Keratinocyte (primary cell): ENCODE measurements around the gene ICOS. TPM values are rescaled to one million over a fixed set of nuclear protein-coding genes. Genes with fewer than 3 reads are reported as not detected.

Experiments
- DNase-seq: peaks from one replicate; pipeline ENCODE4 v3.0.0-alpha.2; 2011; ENCODE audit warnings: low read depth, missing footprints, low spot score
- FAIRE-seq: peaks from 2 replicates; lab custom pipeline; 2011; peaks lifted over from hg19 to GRCh38; lab: Jason Lieb, UNC
- H2AFZ ChIP-seq: 2 replicates; pipeline ENCODE4 v1.6.0; 2012; ENCODE audit warnings: low read length, control low read depth, inconsistent platforms; ENCODE audit not compliant: control insufficient read depth
- H3K27ac ChIP-seq: 2 replicates; pipeline ENCODE4 v1.5.1; 2011; ENCODE audit warnings: low read length; ENCODE audit not compliant: control insufficient read depth, insufficient read depth
- H3K27me3 ChIP-seq: 3 replicates; pipeline ENCODE4 v1.6.0; 2011; ENCODE audit warnings: low read length; ENCODE audit not compliant: control insufficient read depth, insufficient read depth; ENCODE audit errors: extremely low read depth
- H3K36me3 ChIP-seq, 2 experiments: 2 replicates in 1 of 2; 3 replicates in 1 of 2; pipeline ENCODE4 v1.5.1; 2011; ENCODE audit warnings: low read length in 2 of 2, mild to moderate bottlenecking in 1 of 2; ENCODE audit not compliant: control insufficient read depth in 2 of 2, insufficient read depth in 2 of 2; ENCODE audit errors: extremely low read depth in 1 of 2
- H3K4me1 ChIP-seq: 3 replicates; pipeline ENCODE4 v1.5.1; 2011; ENCODE audit warnings: low read length; ENCODE audit not compliant: control insufficient read depth, insufficient read depth; ENCODE audit errors: extremely low read depth
- H3K4me2 ChIP-seq: 3 replicates; pipeline ENCODE4 v1.6.0; 2011; ENCODE audit warnings: low read depth, low read length; ENCODE audit not compliant: control insufficient read depth, insufficient read depth; ENCODE audit errors: extremely low read depth
- H3K4me3 ChIP-seq, 3 experiments: fragments of 200-600 bp in 1 of 3; sonication (generic) in 1 of 3; 2 replicates in 2 of 3; 3 replicates in 1 of 3; pipeline ENCODE4 v1.5.1; 2011 to 2016; ENCODE audit warnings: low read length in 3 of 3, mild to moderate bottlenecking in 3 of 3, control low read depth in 2 of 3, inconsistent platforms in 1 of 3, low read depth in 1 of 3, mixed read lengths in 1 of 3, mixed run types in 1 of 3, moderate library complexity in 1 of 3; ENCODE audit not compliant: control insufficient read depth in 2 of 3, insufficient read depth in 2 of 3; ENCODE audit errors: extremely low read depth in 1 of 3
- H3K79me2 ChIP-seq: 2 replicates; pipeline ENCODE4 v1.6.0; 2012; ENCODE audit warnings: low read length; ENCODE audit not compliant: control insufficient read depth, insufficient read depth
- H3K9ac ChIP-seq: 3 replicates; pipeline ENCODE4 v1.6.0; 2011; ENCODE audit warnings: low read length; ENCODE audit not compliant: control insufficient read depth, insufficient read depth; ENCODE audit errors: extremely low read depth
- H3K9me1 ChIP-seq: 3 replicates; pipeline ENCODE4 v1.6.0; 2011; ENCODE audit warnings: low read length; ENCODE audit not compliant: control insufficient read depth, insufficient read depth; ENCODE audit errors: extremely low read depth
- H3K9me3 ChIP-seq: 2 replicates; pipeline ENCODE4 v1.5.1; 2012; ENCODE audit warnings: low read depth, low read length; ENCODE audit not compliant: control insufficient read depth
- H4K20me1 ChIP-seq: 3 replicates; pipeline ENCODE4 v1.6.0; 2011; ENCODE audit warnings: low read length; ENCODE audit not compliant: control insufficient read depth, insufficient read depth; ENCODE audit errors: extremely low read depth
- CTCF ChIP-seq, 3 experiments: IDR thresholded peaks in 1 of 3; conservative IDR thresholded peaks in 1 of 3; optimal IDR thresholded peaks in 1 of 3; 2 replicates in 2 of 3; 3 replicates in 1 of 3; pipeline versions ENCODE3 to v1.5.1; 2011; ENCODE audit warnings: low read length in 3 of 3, mild to moderate bottlenecking in 3 of 3, moderate library complexity in 2 of 3, control low read depth in 1 of 3, inconsistent platforms in 1 of 3; ENCODE audit not compliant: insufficient read depth in 2 of 3; ENCODE audit errors: extremely low read depth in 1 of 3
- EZH2 ChIP-seq: IDR thresholded peaks from one replicate; pipeline ENCODE4 v1.6.1; 2012; ENCODE audit warnings: inconsistent platforms, mild to moderate bottlenecking, low read length, moderate library complexity
- dilution Hi-C: fragments of 300-500 bp; cut with MboI; formaldehyde crosslinking; loops from one replicate; pipeline ENCODE4 v1.7.0; 2020; ENCODE audit warnings: low sequenced_read_pairs; ENCODE audit not compliant: extremely low pct_ligation_motif_present
- polyA minus RNA-seq, 3 experiments: library from RNA; depleted of rRNA, polyadenylated mRNA; stranded (reverse); fragments of >200 nt; gene quantifications; 1 replicate in 1 of 3; 2 replicates in 1 of 3; 3 replicates in 1 of 3; pipeline ENCODE4 v1.2.3, GENCODE V29; 2011
- polyA plus RNA-seq, 5 experiments: library from polyadenylated mRNA; depleted of rRNA in 3 of 5; stranded (reverse) in 3 of 5; stranded (forward) in 1 of 5; unstranded in 1 of 5; fragments of >200 nt; gene quantifications; 1 replicate in 1 of 5; 2 replicates in 3 of 5; 3 replicates in 1 of 5; pipeline versions ENCODE4 v1.2.1 to v1.2.3, GENCODE V29; 2011 to 2012; ENCODE audit warnings: missing spikeins in 2 of 5, low read depth in 1 of 5, low replicate concordance in 1 of 5

Gene ICOS
- polyA plus RNA-seq (0.04 TPM in 1 of 3 replicates, not detected in the others), polyA minus RNA-seq (not detected in 3 replicates)
- polyA plus RNA-seq (2011; ENCODE audit: low read depth) = not detected
- 0.02 TPM in 1 of 2 replicates, not detected in the other for polyA plus RNA-seq (2011; cell fraction: cytosol; rRNA removed)
- not detected in 2 replicates for polyA plus RNA-seq (2011; cell fraction: nucleus; rRNA removed)
- polyA plus RNA-seq (2012; ENCODE audit: low replicate concordance) = not detected in 2 replicates
- polyA minus RNA-seq (2011; cell fraction: cytosol; rRNA and poly(A)+ RNA removed) = not detected
- not detected in 2 replicates for polyA minus RNA-seq (2011; cell fraction: nucleus; rRNA and poly(A)+ RNA removed)

- Histone ChIP-seq H3K27ac (no peak within 1 kb of the TSS), H3K9me1 (no peaks in the 10 kb centered on the region), H3K9ac (no peak within 1 kb of the TSS), H2AFZ (no peak within 1 kb of the TSS), H3K4me1 (peaks cover 7% of the 10 kb centered on the region), H3K27me3 (no peaks in the 10 kb centered on the region), H3K9me3 (no peaks in the 10 kb centered on the region), H3K4me2 (no peak within 1 kb of the TSS), H3K79me2 (no peaks in the 10 kb centered on the region), H3K36me3 (no peaks in the 10 kb centered on the region), H4K20me1 (no peaks in the 10 kb centered on the region), H3K4me3 (no peak within 1 kb of the TSS)
- FAIRE-seq (no peak), DNase-seq (no peak)
- dilution Hi-C loops = no loop called here
- TF ChIP-seq EZH2 = no peak
- no peak for TF ChIP-seq CTCF (optimal IDR thresholded peaks at IDR 0.05 in 1 of 3, IDR thresholded peaks at IDR 0.05 in 1 of 3, conservative IDR thresholded peaks at IDR 0.05 in 1 of 3; ENCODE audit: extremely low read depth in 1 of 3, insufficient read depth in 2 of 3, low read length in 3 of 3)
Measured at GRCh38 chr2:203936535-203936934, at the start of gene ICOS. ICOS (plus strand) TSS chr2:203936763; CDS start chr2:203936815, 52 bp downstream.

GRCh38 chr2:203887677-203888076 is 48.9 kb upstream of the ICOS start:
- H3K27me3 ChIP-seq = no peaks in the 10 kb centered on the region
- DNase-seq = no peak
- H3K9me3 ChIP-seq = no peaks in the 10 kb centered on the region
- H3K4me3 ChIP-seq = no peak overlapping the region
- no peaks in the 10 kb centered on the region for H3K79me2 ChIP-seq
- H4K20me1 ChIP-seq = no peaks in the 10 kb centered on the region
- H3K27ac ChIP-seq = no peak overlapping the region
- H3K36me3 ChIP-seq = no peaks in the 10 kb centered on the region
- TF ChIP-seq EZH2 (no peak), CTCF (optimal IDR thresholded peaks at IDR 0.05 in 1 of 3, IDR thresholded peaks at IDR 0.05 in 1 of 3, conservative IDR thresholded peaks at IDR 0.05 in 1 of 3; ENCODE audit: extremely low read depth in 1 of 3, insufficient read depth in 2 of 3, low read length in 3 of 3) (no peak)
- no peak overlapping the region for H3K9ac ChIP-seq
- no peaks in the 10 kb centered on the region for H3K9me1 ChIP-seq
- no peak for FAIRE-seq
- dilution Hi-C loops = no loop called here
- H2AFZ ChIP-seq = no peak overlapping the region
- H3K4me2 ChIP-seq = no peak overlapping the region
- H3K4me1 ChIP-seq = no peaks in the 10 kb centered on the region
